SU-DHL-6 (cell line): ENCODE results near the gene HS6ST3.

Experiments
- H2AFZ ChIP-seq: fragments of 200-600 bp; sonication (generic); 2 replicates; pipeline ENCODE4 v1.6.1; 2014; ENCODE audit warnings: low read depth, mild to moderate bottlenecking, moderate library complexity, mixed read lengths, antibody characterized with exemption, low read length; ENCODE audit not compliant: severe bottlenecking
- H3F3A ChIP-seq: fragments of 200-600 bp; shearing (Covaris generic); 2 replicates; pipeline ENCODE4 v1.6.0; 2016; ENCODE audit warnings: antibody characterized with exemption, mild to moderate bottlenecking; ENCODE audit not compliant: insufficient read depth
- H3K27ac ChIP-seq: fragments of 200-600 bp; sonication (generic); 2 replicates; pipeline ENCODE4 v1.5.1; 2016; ENCODE audit warnings: low read depth, mild to moderate bottlenecking, low read length, moderate library complexity, mixed read lengths
- H3K27me3 ChIP-seq: fragments of 200-600 bp; sonication (generic), shearing (Covaris generic); 2 replicates; pipeline ENCODE4 v1.6.0; 2014; ENCODE audit warnings: mild to moderate bottlenecking, low read length
- H3K36me3 ChIP-seq: fragments of 200-600 bp; sonication (generic); 2 replicates; pipeline ENCODE4 v1.6.1; 2014; ENCODE audit warnings: mild to moderate bottlenecking, low read length, mixed read lengths
- H3K4me2 ChIP-seq: fragments of 300-600, 200-600 bp; shearing (Covaris generic), sonication (generic); 2 replicates; pipeline ENCODE4 v1.6.0; 2014; ENCODE audit warnings: low read length, low read depth, mild to moderate bottlenecking; ENCODE audit not compliant: poor library complexity, severe bottlenecking
- H3K4me3 ChIP-seq: fragments of 200-600 bp; sonication (generic); 2 replicates; pipeline ENCODE4 v1.5.1; 2014; ENCODE audit warnings: antibody characterized with exemption, low read length, mild to moderate bottlenecking, mixed read lengths; ENCODE audit not compliant: insufficient read depth, poor library complexity, severe bottlenecking
- H3K79me2 ChIP-seq: fragments of 200-600 bp; sonication (generic); 2 replicates; pipeline ENCODE4 v1.6.1; 2014; ENCODE audit warnings: mild to moderate bottlenecking, low read length, moderate library complexity; ENCODE audit not compliant: insufficient read depth
- H3K9ac ChIP-seq: fragments of 200-600 bp; sonication (generic); 2 replicates; pipeline ENCODE4 v1.7.0; 2014; ENCODE audit warnings: mild to moderate bottlenecking, low read length
- H3K9me2 ChIP-seq: fragments of 200-600 bp; sonication (generic); replicated peaks from 2 replicates; pipeline ENCODE4 v1.6.1; 2014; ENCODE audit warnings: low read length; ENCODE audit not compliant: insufficient read depth
- H3K9me3 ChIP-seq: fragments of 200-600 bp; sonication (generic); 2 replicates; pipeline ENCODE4 v1.6.1; 2014; ENCODE audit warnings: low read length, mixed read lengths; ENCODE audit not compliant: insufficient read depth
- H4K20me1 ChIP-seq: fragments of 200-600 bp; sonication (generic); 2 replicates; pipeline ENCODE4 v1.6.1; 2014; ENCODE audit warnings: low read depth, mild to moderate bottlenecking, antibody characterized with exemption, low read length, moderate library complexity, mixed read lengths
- EZH2phosphoT487 ChIP-seq: fragments of 200-600 bp; sonication (generic), shearing (Covaris generic); conservative IDR thresholded peaks from 2 replicates; pipeline ENCODE4 v1.6.1; 2018; ENCODE audit warnings: mild to moderate bottlenecking, antibody characterized with exemption, low read length, moderate library complexity, mixed read lengths
- TF ChIP-seq, protein P1 (sequence below): fragments of 200-600 bp; sonication (generic); IDR thresholded peaks from one replicate; pipeline ENCODE4 v1.5.1; 2017; ENCODE audit warnings: antibody characterized with exemption, mild to moderate bottlenecking, low read length, moderate library complexity; ENCODE audit not compliant: insufficient read depth, poor library complexity, severe bottlenecking

Gene HS6ST3

DNA sequence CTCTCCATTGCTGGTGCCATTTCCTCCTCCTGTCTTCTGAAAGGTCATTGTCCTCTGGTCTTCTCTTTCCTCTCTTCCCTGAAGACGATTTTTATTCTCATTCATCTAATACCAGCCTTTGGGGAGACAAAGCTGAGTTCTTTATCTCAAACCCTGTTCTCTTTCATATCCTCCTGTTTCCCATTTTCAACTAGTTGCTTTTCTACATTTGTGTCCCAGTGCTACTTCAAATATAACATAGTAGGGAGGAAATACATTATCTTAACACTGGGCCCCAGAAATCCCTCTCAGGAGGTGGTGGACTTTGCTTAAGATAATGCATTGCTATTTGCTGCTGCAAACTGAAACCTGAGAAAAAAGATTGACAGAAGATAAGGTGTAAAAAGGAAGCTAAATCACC is 159.1 kb downstream of the HS6ST3 start:
- no peaks in the 10 kb centered on the region for H3F3A ChIP-seq
- no peaks in the 10 kb centered on the region for H4K20me1 ChIP-seq
- no peaks in the 10 kb centered on the region for H3K27me3 ChIP-seq
- no peaks in the 10 kb centered on the region; the same call in 1 of the 2 replicates for H3K9me2 ChIP-seq
- H3K4me2 ChIP-seq: no peak overlapping the region
- no peak overlapping the region for H2AFZ ChIP-seq
- H3K36me3 ChIP-seq: no peaks in the 10 kb centered on the region
- H3K27ac ChIP-seq: no peak overlapping the region
- TF ChIP-seq, protein P1, sequence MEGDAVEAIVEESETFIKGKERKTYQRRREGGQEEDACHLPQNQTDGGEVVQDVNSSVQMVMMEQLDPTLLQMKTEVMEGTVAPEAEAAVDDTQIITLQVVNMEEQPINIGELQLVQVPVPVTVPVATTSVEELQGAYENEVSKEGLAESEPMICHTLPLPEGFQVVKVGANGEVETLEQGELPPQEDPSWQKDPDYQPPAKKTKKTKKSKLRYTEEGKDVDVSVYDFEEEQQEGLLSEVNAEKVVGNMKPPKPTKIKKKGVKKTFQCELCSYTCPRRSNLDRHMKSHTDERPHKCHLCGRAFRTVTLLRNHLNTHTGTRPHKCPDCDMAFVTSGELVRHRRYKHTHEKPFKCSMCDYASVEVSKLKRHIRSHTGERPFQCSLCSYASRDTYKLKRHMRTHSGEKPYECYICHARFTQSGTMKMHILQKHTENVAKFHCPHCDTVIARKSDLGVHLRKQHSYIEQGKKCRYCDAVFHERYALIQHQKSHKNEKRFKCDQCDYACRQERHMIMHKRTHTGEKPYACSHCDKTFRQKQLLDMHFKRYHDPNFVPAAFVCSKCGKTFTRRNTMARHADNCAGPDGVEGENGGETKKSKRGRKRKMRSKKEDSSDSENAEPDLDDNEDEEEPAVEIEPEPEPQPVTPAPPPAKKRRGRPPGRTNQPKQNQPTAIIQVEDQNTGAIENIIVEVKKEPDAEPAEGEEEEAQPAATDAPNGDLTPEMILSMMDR: no peak
- no peak for TF ChIP-seq EZH2phosphoT487
- H3K9me3 ChIP-seq: no peaks in the 10 kb centered on the region
- no peak overlapping the region for H3K4me3 ChIP-seq
- no peak overlapping the region for H3K9ac ChIP-seq
- no peaks in the 10 kb centered on the region for H3K79me2 ChIP-seq

GRCh38 chr13:96252903-96253302 is 163.0 kb downstream of the HS6ST3 start:
- TF ChIP-seq, protein P1: no peak
- TF ChIP-seq EZH2phosphoT487: no peak

GRCh38 chr13:96273196-96273595 is 183.3 kb downstream of the HS6ST3 start:
- no peak overlapping the region for H2AFZ ChIP-seq
- TF ChIP-seq, protein P1: no peak
- no peak for TF ChIP-seq EZH2phosphoT487
- no peaks in the 10 kb centered on the region for H3F3A ChIP-seq

More at GRCh38 chr13:96252903-96253302, 163.0 kb downstream of the HS6ST3 start:
- Histone ChIP-seq H2AFZ (no peak overlapping the region), H4K20me1 (no peaks in the 10 kb centered on the region), H3K79me2 (no peaks in the 10 kb centered on the region), H3K4me3 (no peak overlapping the region), H3K27ac (no peak overlapping the region), H3K27me3 (no peaks in the 10 kb centered on the region), H3K36me3 (no peaks in the 10 kb centered on the region), H3K4me2 (no peak overlapping the region), H3K9ac (no peak overlapping the region), H3F3A (no peaks in the 10 kb centered on the region), H3K9me3 (no peaks in the 10 kb centered on the region), H3K9me2 (no peaks in the 10 kb centered on the region; the same call in 1 of the 2 replicates)

DNA sequence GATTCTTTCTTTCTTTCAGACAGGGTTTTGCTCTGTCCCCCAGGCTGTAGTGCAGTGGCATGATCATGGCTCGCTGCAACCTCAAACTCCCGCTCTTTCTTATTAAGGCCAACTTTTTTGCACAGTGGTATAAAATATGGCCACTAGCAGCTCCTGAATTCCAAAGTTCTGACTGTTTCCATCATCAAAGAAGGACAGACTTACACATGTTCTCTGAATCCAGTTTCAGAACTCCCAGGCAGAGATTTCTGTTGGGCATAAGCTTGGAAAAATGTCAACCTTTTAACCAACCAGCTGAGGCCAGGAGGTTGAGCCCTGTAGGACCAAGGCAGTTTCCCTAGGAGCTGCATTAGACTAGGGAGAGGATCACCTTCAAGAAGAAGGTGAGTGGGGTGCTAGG is 184.1 kb downstream of the HS6ST3 start:
- Histone ChIP-seq H3K27ac (no peak overlapping the region), H3F3A (no peaks in the 10 kb centered on the region), H3K36me3 (no peaks in the 10 kb centered on the region), H3K79me2 (no peaks in the 10 kb centered on the region), H3K9me2 (no peaks in the 10 kb centered on the region), H3K9ac (no peak overlapping the region), H3K4me3 (no peak overlapping the region), H3K4me2 (no peak overlapping the region), H3K9me3 (no peaks in the 10 kb centered on the region), H4K20me1 (no peaks in the 10 kb centered on the region), H3K27me3 (no peaks in the 10 kb centered on the region), H2AFZ (no peak overlapping the region)
- TF ChIP-seq EZH2phosphoT487: no peak
- TF ChIP-seq, protein P1: no peak

More at GRCh38 chr13:96273196-96273595, 183.3 kb downstream of the HS6ST3 start:
- H3K79me2 ChIP-seq: no peaks in the 10 kb centered on the region
- H3K27ac ChIP-seq: no peak overlapping the region
- H3K36me3 ChIP-seq: no peaks in the 10 kb centered on the region
- no peak overlapping the region for H3K9ac ChIP-seq
- H3K4me3 ChIP-seq: no peak overlapping the region
- H3K9me3 ChIP-seq: no peaks in the 10 kb centered on the region
- no peak overlapping the region for H3K4me2 ChIP-seq
- no peaks in the 10 kb centered on the region for H4K20me1 ChIP-seq
- no peaks in the 10 kb centered on the region for H3K9me2 ChIP-seq
- no peaks in the 10 kb centered on the region for H3K27me3 ChIP-seq
